ENCODE results near the gene ZNF699. TPM values are rescaled to one million over a fixed set of nuclear protein-coding genes. Genes with fewer than 3 reads are reported as not detected.

The ZNF699 gene
- total RNA-seq (10 to 100 TPM; 12.1 to 12.4 TPM), polyA plus RNA-seq (1 to 10 TPM; 1.6 to 2.5 TPM)
- long read RNA-seq, donor 1, partial matches to known transcripts, result 0 of 1 reads
- long read RNA-seq, donor 1, other reads (novel, unspliced or antisense), result 0 of 1 reads
- long read RNA-seq, donor 2, partial matches to known transcripts, result 1 of 1 reads
- long read RNA-seq, donor 2, other reads (novel, unspliced or antisense), result 0 of 1 reads

DNA sequence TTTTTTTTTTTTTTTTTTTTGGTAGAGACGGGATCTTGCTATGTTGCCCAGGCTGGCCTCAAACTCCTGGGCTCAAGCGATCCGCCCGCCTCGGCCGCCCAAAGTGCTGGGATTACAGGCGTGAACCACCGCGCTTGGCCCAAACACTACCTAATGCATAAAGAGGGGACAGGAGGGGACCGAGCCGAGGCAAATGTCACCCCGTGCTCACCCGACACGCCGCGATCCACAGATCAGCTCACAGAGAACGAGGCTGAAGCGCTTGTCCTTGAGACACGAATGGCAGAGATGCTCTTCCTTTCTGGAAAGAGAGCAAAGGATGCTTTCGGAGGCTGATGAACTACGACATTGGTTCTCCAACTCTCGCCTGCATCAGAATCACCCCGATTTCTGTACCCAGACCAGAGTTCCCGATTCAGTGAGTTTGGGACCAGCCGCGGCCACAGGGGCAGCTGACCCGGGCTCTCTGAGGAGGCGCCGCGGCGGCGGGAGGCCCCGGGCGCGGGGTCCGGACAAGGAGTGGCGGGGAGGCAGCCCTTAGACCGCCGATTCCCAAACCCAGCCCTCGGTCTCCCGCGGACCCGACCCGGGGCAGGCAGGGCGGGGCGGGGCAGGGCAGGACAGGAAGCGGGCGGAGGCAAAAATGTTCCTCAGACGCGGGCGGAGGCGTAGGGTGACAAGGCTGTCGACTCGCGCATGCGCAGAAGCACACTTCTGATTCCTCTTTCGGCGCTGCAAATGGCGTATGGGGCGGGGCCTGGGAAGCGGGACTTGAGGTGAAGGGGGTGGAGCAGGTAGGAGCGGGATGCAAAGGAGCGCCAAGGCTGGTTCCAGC lies at the start of gene ZNF699:
Gene ZNF699, minus strand, starts transcription at position 700 of the 835 bp plus-strand sequence. CDS start 4,719 bp downstream, outside the sequence.
- no peaks in the 10 kb centered on the region for H3K4me1 ChIP-seq (ENCODE audit: control insufficient read depth in 1 of 2, insufficient read depth in 2 of 2, low read length in 2 of 2)
- WGBS, 2 donors, result 0% methylated on average over 60 to 63 of the region's 63 CpGs
- intact Hi-C loops (cut with DNase I), result loop anchor here in 1 of 2 donors (10.0 kb wide), 1 partner anchor 125 kb away; the partner anchor contains the start of gene ZNF266
- peak; percentile 99 for ATAC-seq (ENCODE audit: low FRiP score)
- H3K9me3 ChIP-seq (ENCODE audit: control insufficient read depth, low read length), result peaks cover 5% of the 10 kb centered on the region
- peaks cover 0 to 5% of the 10 kb centered on the region in 2 donors for H3K36me3 ChIP-seq (ENCODE audit: control insufficient read depth in 1 of 2, insufficient read depth in 2 of 2, low read length in 1 of 2)
- no peaks in the 10 kb centered on the region for H3K27me3 ChIP-seq (ENCODE audit: control insufficient read depth in 1 of 2, insufficient read depth in 2 of 2, low read length in 1 of 2)
- DNase-seq, result peak; percentile 99 to 100
- peak within 1 kb of the TSS; percentile 60 to 80 for H3K4me3 ChIP-seq (ENCODE audit: low read length in 2 of 2)
- peak within 1 kb of the TSS; percentile 63 to 79 for H3K27ac ChIP-seq (ENCODE audit: low read depth in 1 of 2, low read length in 2 of 2)

DNA sequence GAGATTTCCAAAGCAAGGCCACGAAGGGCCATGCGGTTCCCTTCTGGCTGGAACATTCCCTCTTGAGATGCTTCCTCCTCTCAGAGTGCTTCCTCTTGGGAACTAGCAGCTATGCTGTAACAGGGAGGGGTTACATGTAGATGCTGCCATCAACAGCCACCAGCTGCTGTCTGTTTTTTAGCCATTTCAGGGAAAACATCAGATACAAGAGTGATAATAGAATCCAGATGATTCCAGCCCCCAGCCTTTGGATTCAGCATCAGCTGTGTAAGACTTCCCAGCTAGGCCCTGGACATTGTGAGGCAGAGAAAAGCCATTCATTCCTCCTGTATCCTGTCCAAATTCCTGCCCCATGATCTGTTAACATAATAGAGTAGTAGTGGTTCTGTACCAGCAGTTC lies 45.0 kb upstream of the ZNF699 start:
- no peak overlapping the region for H3K4me3 ChIP-seq (ENCODE audit: low read length in 2 of 2)
- no peak overlapping the region for H3K27ac ChIP-seq (ENCODE audit: low read depth in 1 of 2, low read length in 2 of 2)
- DNase-seq (no peak), ATAC-seq (ENCODE audit: low FRiP score) (no peak)
- peaks cover 5 to 10% of the 10 kb centered on the region in 2 donors for H3K36me3 ChIP-seq (ENCODE audit: control insufficient read depth in 1 of 2, insufficient read depth in 2 of 2, low read length in 1 of 2)
- WGBS, 2 donors, result 81 to 89% methylated on average over 2 of the region's 2 CpGs
- no peaks in the 10 kb centered on the region for H3K4me1 ChIP-seq (ENCODE audit: control insufficient read depth in 1 of 2, insufficient read depth in 2 of 2, low read length in 2 of 2)
- no peaks in the 10 kb centered on the region for H3K27me3 ChIP-seq (ENCODE audit: control insufficient read depth in 1 of 2, insufficient read depth in 2 of 2, low read length in 1 of 2)
- peaks cover 34% of the 10 kb centered on the region for H3K9me3 ChIP-seq (ENCODE audit: control insufficient read depth, low read length)
- intact Hi-C loops (cut with DNase I), result no loop called here

DNA sequence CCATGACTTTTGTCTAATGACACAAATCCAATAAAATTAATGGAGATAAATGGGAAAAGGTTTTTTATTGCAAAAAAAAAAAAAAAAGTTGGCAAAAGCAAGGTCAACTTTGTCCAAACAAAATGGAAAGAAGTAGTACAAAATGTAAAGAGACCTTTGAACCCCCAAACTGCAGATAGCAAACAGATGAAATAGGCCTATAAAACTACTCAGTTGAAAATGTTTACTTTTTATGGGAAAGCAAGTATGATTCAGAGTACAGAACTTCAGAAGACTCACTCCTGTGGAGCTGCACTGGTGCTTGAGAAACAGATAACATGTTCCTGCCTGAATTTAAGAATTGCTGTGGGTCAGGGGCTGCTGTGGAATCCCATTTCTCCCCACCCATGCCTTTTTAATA lies 43.4 kb upstream of the ZNF699 start:
- Histone ChIP-seq H3K4me3 (ENCODE audit: low read length in 2 of 2) (no peak overlapping the region), H3K36me3 (ENCODE audit: control insufficient read depth in 1 of 2, insufficient read depth in 2 of 2, low read length in 1 of 2) (peaks cover 5 to 10% of the 10 kb centered on the region in 2 donors), H3K4me1 (ENCODE audit: control insufficient read depth in 1 of 2, insufficient read depth in 2 of 2, low read length in 2 of 2) (no peaks in the 10 kb centered on the region), H3K27me3 (ENCODE audit: control insufficient read depth in 1 of 2, insufficient read depth in 2 of 2, low read length in 1 of 2) (no peaks in the 10 kb centered on the region), H3K27ac (ENCODE audit: low read depth in 1 of 2, low read length in 2 of 2) (no peak overlapping the region), H3K9me3 (ENCODE audit: control insufficient read depth, low read length) (peaks cover 35% of the 10 kb centered on the region)
- DNase-seq, result no peak
- intact Hi-C loops (cut with DNase I), result no loop called here
- no peak for ATAC-seq (ENCODE audit: low FRiP score)

DNA sequence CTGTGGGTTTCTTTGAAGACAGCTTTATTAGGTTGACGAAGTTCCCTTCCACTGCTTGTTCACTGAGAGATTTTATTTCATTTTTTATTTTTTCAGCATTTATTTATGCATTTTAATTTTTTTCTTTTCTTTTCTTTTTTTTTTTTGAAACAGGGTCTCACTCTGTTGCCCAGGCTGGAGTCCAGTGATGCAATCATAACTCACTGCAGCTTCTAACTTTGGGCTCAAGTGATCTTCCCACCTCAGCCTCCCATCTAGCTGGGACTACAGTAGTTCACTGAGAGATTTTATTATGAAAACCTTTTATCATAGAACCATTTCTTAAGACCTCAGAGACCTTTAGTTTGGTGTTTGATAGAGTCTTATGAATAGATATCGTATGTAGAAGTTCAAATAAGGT lies 42.9 kb upstream of the ZNF699 start:
- intact Hi-C loops (cut with DNase I), result no loop called here
- H3K27ac ChIP-seq (ENCODE audit: low read depth in 1 of 2, low read length in 2 of 2), result no peak overlapping the region
- WGBS, 2 donors, result 95 to 97% methylated on average over 2 of the region's 2 CpGs
- no peak overlapping the region for H3K4me3 ChIP-seq (ENCODE audit: low read length in 2 of 2)
- ATAC-seq (ENCODE audit: low FRiP score), result no peak
- peaks cover 33% of the 10 kb centered on the region for H3K9me3 ChIP-seq (ENCODE audit: control insufficient read depth, low read length)
- no peaks in the 10 kb centered on the region for H3K4me1 ChIP-seq (ENCODE audit: control insufficient read depth in 1 of 2, insufficient read depth in 2 of 2, low read length in 2 of 2)
- H3K27me3 ChIP-seq (ENCODE audit: control insufficient read depth in 1 of 2, insufficient read depth in 2 of 2, low read length in 1 of 2), result no peaks in the 10 kb centered on the region
- H3K36me3 ChIP-seq (ENCODE audit: control insufficient read depth in 1 of 2, insufficient read depth in 2 of 2, low read length in 1 of 2), result peaks cover 5 to 7% of the 10 kb centered on the region in 2 donors
- no peak for DNase-seq

DNA sequence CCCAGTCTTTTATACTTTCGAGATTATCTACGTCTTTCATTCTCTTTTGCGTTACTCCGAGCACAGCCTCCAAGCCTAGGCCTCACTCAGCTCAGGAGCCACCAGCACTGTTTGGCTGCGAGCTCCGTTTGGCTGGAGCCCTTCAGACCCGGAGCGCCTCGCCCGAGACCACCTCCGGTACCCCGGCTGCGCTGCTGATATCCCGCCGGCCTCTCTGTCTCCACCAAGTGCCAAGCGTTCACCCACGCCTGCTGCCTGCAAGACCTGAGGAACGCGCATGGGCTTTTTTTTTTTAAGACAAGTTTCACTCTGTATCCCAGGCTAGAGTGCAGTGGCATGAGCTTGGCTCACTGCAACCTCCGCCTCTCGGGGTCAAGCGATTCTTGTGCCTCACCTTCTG lies 39.0 kb upstream of the ZNF699 start:
- Histone ChIP-seq H3K27ac (ENCODE audit: low read depth in 1 of 2, low read length in 2 of 2) (no peak overlapping the region), H3K36me3 (ENCODE audit: control insufficient read depth in 1 of 2, insufficient read depth in 2 of 2, low read length in 1 of 2) (peaks cover 6% of the 10 kb centered on the region in 2 donors), H3K27me3 (ENCODE audit: control insufficient read depth in 1 of 2, insufficient read depth in 2 of 2, low read length in 1 of 2) (no peaks in the 10 kb centered on the region), H3K4me1 (ENCODE audit: control insufficient read depth in 1 of 2, insufficient read depth in 2 of 2, low read length in 2 of 2) (no peaks in the 10 kb centered on the region), H3K4me3 (ENCODE audit: low read length in 2 of 2) (no peak overlapping the region), H3K9me3 (ENCODE audit: control insufficient read depth, low read length) (peaks cover 20% of the 10 kb centered on the region)
- WGBS, 2 donors, result 97 to 98% methylated on average over 22 of the region's 22 CpGs
- intact Hi-C loops (cut with DNase I), result no loop called here
- ATAC-seq (ENCODE audit: low FRiP score), result no peak
- no peak for DNase-seq

DNA sequence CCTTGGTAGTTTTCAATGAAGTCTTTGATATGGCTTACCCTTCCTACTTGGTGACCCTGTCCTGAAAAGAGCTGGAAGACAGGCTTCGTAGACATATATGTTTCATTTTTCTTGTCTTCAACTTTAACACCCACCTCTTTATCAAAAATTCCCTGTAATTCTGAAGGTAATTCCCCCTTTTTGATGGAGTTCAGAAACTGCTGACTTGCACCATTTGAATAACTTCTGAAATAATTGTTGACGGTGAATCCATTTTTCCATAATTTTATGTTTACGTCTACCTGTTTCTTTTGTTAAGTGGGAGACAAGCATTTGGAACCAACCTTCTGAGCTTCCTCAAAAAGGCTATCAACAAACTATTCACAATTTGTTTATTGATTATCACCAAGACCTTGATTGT lies 38.6 kb upstream of the ZNF699 start:
- DNase-seq, result no peak
- WGBS, 2 donors, result 94 to 98% methylated on average over 3 of the region's 3 CpGs
- Histone ChIP-seq H3K9me3 (ENCODE audit: control insufficient read depth, low read length) (peaks cover 19% of the 10 kb centered on the region), H3K4me3 (ENCODE audit: low read length in 2 of 2) (no peak overlapping the region), H3K36me3 (ENCODE audit: control insufficient read depth in 1 of 2, insufficient read depth in 2 of 2, low read length in 1 of 2) (peaks cover 7 to 11% of the 10 kb centered on the region in 2 donors), H3K4me1 (ENCODE audit: control insufficient read depth in 1 of 2, insufficient read depth in 2 of 2, low read length in 2 of 2) (no peaks in the 10 kb centered on the region), H3K27ac (ENCODE audit: low read depth in 1 of 2, low read length in 2 of 2) (no peak overlapping the region), H3K27me3 (ENCODE audit: control insufficient read depth in 1 of 2, insufficient read depth in 2 of 2, low read length in 1 of 2) (no peaks in the 10 kb centered on the region)
- no peak for ATAC-seq (ENCODE audit: low FRiP score)
- intact Hi-C loops (cut with DNase I), result no loop called here

DNA sequence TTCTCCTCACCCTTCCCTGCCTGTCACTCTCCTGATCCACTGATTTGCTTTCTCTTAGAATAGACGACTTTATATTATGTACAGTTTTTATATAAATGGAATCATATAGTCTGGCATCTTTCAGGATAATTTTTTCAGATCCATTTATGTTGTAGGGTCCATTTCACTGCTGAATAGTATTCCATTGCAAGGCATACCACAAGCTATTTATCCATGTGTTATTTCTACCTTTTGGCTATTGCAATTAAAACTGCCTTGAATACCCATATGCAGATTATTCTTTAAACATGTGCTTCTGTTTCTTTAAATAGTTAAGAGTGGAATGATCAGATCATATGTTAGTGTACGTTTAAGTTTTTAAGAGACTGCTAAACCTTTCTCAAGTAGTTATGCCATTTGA lies 35.4 kb upstream of the ZNF699 start:
- Histone ChIP-seq H3K36me3 (ENCODE audit: control insufficient read depth in 1 of 2, insufficient read depth in 2 of 2, low read length in 1 of 2) (peaks cover 14 to 21% of the 10 kb centered on the region in 2 donors), H3K9me3 (ENCODE audit: control insufficient read depth, low read length) (peaks cover 21% of the 10 kb centered on the region), H3K27me3 (ENCODE audit: control insufficient read depth in 1 of 2, insufficient read depth in 2 of 2, low read length in 1 of 2) (no peaks in the 10 kb centered on the region), H3K4me1 (ENCODE audit: control insufficient read depth in 1 of 2, insufficient read depth in 2 of 2, low read length in 2 of 2) (no peaks in the 10 kb centered on the region), H3K27ac (ENCODE audit: low read depth in 1 of 2, low read length in 2 of 2) (no peak overlapping the region), H3K4me3 (ENCODE audit: low read length in 2 of 2) (no peak overlapping the region)
- intact Hi-C loops (cut with DNase I), result no loop called here
- WGBS, 2 donors, result 95 to 96% methylated on average over 2 of the region's 2 CpGs
- DNase-seq, result no peak
- ATAC-seq (ENCODE audit: low FRiP score), result no peak

DNA sequence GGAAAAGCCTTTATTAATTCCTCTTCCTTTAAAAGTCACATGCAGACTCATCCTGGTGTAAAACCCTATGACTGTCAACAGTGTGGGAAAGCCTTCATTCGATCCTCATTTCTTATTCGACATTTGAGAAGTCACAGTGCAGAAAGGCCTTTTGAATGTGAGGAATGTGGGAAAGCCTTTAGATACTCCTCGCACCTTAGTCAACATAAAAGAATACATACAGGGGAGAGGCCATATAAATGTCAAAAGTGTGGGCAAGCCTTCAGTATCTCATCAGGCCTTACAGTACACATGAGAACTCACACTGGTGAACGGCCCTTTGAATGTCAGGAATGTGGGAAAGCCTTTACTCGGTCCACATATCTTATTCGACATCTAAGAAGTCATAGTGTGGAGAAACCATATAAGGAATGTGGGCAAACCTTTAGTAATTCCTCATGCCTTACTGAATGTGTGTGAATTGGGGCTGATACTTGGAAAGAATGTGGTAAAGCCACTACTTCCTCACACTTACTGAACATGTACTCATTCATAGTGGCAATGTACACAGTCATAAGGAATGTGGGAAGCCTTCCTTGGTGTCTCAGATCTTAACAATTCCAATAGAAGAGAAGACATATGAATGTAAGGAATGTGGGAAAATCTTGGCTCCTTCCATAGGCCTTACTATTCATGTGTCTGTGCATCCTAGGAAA lies 33.1 kb upstream of the ZNF699 start:
- Histone ChIP-seq H3K9me3 (ENCODE audit: control insufficient read depth, low read length) (peaks cover 26% of the 10 kb centered on the region), H3K4me1 (ENCODE audit: control insufficient read depth in 1 of 2, insufficient read depth in 2 of 2, low read length in 2 of 2) (no peaks in the 10 kb centered on the region), H3K27ac (ENCODE audit: low read depth in 1 of 2, low read length in 2 of 2) (no peak overlapping the region), H3K36me3 (ENCODE audit: control insufficient read depth in 1 of 2, insufficient read depth in 2 of 2, low read length in 1 of 2) (peaks cover 21 to 30% of the 10 kb centered on the region in 2 donors), H3K27me3 (ENCODE audit: control insufficient read depth in 1 of 2, insufficient read depth in 2 of 2, low read length in 1 of 2) (no peaks in the 10 kb centered on the region), H3K4me3 (ENCODE audit: low read length in 2 of 2) (peak overlapping the region; percentile 4 to 26)
- WGBS, 2 donors, result 97 to 98% methylated on average over 6 of the region's 6 CpGs
- DNase-seq, result no peak
- no peak for ATAC-seq (ENCODE audit: low FRiP score)
- intact Hi-C loops (cut with DNase I), result no loop called here

Data from aorta (tissue), 5 donors.